Renal cortical epithelial cell (primary cell): ENCODE results near the gene CCR2. TPM values are rescaled to one million over a fixed set of nuclear protein-coding genes. Genes with fewer than 3 reads are reported as not detected.

Source experiments
- DNase-seq: peaks from one replicate; pipeline ENCODE4 v3.0.0-alpha.2; 2011; ENCODE audit warnings: low read depth
- total RNA-seq: library from RNA; depleted of rRNA; stranded (reverse); fragments of >200 nt; gene quantifications from 2 replicates; pipeline ENCODE4 v1.2.3, GENCODE V29; 2014

The CCR2 gene
- total RNA-seq, 1 donor from 2014 or later, result not detected

DNA sequence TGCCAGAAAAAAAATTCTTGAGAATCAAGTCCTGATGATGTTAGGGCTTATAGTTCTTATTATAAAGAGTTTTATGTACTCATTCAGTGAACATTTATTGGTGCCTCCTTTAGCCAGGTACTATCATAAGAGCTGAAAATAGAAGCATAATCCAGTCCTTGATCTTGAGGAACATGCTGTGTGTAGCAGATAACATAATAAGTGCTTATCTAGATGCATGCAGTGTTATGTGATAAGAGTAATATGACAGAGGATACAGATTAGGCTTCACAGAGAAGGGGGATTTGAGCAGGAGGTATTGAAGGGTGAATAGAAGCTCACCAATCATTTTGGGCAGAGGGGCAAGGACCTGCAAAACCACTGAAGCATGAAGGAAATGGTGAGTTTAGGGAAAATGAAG, 1.1 kb downstream of the CCR2 start:
- no peak for DNase-seq

DNA sequence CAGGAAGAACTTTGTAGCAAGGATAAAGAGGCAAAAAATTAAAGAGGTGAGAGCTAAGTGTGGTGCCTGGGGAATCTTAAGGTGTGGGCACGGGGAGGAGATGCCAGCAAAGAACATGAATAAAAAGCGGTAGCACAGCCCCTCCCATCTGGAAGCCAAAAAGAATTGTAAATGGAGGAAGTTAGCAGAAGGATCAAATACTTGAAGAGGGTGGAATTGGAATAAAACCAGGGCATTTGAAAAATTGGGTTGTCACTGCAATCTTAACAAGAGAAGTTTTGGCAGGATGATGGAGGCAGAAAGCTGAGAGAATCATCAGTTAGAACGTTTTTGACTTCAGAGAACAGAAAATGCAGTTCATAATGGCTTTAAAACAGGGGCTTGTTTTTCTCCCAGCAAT, 2.4 kb downstream of the CCR2 start:
- DNase-seq, result no peak

DNA sequence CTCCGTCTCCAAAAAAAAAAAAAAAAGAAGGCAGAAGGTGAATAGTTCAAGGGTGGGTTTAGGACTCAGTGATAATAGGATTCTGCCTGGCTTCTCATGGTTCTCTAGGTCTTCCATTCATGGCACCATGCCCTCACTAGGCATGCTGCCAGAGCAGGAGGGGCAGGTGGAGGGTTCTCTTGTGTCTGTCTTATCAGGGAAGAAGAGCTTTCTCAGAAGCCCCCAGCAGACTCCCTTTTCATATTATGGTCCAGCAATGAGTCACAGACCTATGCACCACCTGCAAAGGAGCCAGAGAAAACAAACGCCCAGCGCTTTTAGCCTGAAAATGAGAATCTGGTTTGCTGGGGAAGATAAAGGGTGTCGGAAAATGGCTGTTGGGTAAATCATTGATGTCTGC, 3.0 kb downstream of the CCR2 start:
- no peak for DNase-seq

DNA sequence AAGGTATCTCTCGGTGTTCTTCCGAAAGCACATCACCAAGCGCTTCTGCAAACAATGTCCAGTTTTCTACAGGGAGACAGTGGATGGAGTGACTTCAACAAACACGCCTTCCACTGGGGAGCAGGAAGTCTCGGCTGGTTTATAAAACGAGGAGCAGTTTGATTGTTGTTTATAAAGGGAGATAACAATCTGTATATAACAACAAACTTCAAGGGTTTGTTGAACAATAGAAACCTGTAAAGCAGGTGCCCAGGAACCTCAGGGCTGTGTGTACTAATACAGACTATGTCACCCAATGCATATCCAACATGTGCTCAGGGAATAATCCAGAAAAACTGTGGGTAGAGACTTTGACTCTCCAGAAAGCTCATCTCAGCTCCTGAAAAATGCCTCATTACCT, 4.6 kb downstream of the CCR2 start:
- DNase-seq, result no peak

DNA sequence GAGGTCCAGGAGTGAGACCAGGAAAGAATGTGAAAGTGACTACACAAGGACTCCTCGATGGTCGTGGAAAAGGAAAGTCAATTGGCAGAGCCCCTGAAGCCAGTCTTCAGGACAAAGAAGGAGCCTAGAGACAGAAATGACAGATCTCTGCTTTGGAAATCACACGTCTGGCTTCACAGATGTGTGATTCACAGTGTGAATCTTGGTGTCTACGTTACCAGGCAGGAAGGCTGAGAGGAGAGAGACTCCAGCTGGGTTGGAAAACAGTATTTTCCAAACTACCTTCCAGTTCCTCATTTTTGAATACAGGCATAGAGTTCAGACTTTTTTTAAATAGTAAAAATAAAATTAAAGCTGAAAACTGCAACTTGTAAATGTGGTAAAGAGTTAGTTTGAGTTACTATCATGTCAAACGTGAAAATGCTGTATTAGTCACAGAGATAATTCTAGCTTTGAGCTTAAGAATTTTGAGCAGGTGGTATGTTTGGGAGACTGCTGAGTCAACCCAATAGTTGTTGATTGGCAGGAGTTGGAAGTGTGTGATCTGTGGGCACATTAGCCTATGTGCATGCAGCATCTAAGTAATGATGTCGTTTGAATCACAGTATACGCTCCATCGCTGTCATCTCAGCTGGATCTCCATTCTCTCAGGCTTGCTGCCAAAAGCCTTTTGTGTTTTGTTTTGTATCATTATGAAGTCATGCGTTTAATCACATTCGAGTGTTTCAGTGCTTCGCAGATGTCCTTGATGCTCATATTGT, 6.0 kb downstream of the CCR2 start:
- peak; percentile 23 for DNase-seq

DNA sequence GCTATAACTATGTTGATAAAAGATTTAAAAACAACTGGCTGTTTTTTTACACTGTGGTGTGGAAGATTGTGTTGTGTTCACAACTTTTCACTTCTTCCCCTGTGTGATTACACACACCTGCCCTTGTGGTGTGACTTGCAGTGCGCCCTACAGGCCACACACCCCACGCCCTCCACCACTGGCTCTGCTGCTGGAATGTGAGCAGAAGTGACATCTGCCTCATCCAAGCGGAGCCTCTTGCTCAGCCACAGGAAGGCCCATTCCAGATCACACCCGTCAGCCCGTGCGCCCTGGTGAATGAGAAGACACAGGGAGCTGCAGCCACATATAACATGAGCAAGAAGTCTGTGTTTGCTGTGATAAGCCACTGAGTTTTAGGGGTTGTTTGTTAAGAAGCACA, 7.0 kb downstream of the CCR2 start:
- DNase-seq, result no peak

DNA sequence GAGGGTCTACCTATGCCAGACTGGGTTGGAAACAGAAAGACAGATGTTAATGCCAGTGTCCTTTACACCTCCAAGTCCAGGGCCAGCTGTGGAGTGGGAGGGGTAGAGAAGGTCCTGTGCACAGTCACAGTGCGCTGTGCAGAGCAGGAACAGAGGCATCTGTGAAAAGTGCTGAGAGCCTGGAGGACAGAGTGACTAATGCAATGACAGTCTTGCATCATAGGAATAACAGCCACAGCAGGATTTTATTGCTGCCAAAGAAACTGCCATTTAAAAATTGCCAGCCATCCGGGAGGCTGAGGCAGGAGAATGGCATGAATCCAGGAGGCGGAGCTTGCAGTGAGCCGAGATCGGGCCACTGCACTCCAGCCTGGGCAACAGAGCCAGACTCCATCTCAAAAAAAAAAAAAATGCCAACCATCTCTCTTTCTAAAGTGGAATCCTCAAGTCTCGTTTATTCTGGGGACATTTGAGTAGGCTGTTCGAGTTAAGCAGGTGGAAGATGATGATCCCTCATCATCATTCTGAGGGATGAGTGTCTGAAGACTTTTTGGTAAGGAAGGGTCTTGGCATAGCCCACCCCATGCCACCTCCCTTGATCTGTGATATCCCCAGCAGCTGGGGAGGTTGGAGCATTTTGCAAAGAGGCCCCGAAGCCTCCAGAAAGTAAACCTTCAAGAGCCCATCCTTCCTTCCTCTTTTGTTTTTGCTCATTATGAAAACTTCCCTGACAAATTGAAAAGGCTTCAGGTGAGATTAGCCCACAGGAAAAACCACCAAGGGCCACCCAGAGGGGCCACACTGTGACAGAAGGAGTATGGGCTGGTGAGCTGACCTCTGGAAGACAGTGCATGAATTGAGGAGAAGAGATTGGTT, 7.7 kb downstream of the CCR2 start:
- DNase-seq, result peak; percentile 53

DNA sequence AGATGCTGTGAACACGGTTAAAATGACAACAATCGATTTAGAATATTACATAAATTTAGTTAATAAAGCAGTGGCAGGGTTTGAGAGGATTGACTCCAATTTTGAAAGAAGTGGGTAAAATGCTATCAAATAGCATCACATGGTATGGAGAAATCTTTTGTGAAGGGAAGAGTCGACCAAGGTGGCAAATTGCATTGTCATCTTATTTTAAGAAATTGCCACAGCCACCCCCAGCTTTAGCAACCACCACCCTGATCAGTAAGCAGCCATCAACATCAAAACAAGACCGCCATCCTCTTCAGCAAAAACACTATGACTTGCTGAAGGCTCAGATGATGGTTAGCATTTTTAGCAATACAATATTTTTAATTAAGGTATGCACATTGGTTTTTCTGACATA, 11.1 kb downstream of the CCR2 start:
- no peak for DNase-seq

DNA sequence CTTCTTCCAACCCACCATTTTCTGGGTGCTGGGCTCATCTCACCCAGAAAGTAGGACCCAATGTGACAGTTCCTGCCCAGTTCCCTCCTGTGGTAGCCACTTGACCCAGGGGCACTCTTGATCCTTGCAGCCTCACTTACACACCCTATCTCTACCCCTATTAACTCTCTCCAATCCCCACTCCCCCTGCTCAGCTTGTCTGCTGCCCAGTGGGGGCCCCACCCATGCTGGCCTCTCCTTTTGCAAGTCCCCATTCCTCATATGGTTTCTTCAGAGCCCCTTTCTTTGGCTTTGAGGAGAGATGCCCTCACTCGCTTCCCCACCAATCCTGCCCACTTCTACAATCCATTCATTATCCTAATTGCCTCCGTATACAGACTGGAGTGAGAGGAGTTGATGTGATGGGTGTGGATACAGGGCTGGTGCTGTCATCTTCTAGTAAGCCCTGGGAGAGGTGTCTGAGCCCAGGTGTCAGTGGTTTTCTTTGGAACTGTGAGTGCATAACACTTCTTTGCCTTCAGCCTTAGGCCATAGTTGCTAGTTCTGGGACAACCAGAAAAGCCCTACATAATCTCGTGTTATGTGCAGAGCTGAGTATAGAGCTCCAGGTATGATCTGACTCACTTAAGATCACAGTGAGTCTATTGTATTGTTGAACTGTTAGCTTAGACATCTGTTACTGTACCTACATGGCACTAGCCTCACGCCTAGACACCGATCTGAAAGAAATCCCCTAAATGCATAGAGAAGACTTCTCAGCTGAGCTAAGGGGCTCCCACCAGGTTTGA, 12.0 kb downstream of the CCR2 start:
- DNase-seq, result no peak

DNA sequence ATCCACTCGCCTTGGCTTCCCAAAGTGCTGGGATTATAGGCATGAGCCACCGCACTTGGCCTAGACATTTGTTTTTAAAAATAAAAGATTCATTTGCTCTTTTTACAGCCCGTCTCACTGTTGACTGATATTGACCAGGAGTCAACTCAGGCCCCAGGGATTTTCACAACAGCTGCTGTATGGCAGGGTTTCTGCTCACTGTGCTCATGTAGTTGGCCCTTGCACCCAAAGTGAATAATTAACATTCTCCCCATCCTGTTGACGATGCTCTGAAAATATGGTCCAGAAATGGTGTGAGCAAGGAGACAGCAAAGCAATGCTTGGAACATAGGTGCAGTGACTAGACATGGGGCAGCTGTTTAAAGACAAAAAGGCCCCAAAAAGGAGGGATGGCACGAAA, 13.9 kb downstream of the CCR2 start:
- no peak for DNase-seq

DNA sequence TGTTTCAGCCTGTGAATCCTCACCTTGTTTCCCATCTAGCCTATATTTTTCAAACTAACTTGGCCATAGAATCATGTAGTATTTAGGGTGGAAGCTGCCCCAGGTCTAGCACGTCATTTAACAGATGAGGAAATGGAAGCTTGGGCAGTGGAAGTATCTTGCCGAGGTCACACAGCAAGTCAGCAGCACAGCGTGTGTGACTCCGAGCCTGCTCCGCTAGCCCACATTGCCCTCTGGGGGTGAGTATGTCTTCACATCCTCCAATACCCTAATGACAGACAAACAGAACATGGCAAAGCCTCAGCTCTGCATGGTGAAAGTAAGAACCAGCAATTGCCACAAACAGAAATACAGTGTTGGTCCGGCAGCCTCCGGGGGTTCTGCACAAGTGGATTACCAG, 14.7 kb downstream of the CCR2 start:
- no peak for DNase-seq

DNA sequence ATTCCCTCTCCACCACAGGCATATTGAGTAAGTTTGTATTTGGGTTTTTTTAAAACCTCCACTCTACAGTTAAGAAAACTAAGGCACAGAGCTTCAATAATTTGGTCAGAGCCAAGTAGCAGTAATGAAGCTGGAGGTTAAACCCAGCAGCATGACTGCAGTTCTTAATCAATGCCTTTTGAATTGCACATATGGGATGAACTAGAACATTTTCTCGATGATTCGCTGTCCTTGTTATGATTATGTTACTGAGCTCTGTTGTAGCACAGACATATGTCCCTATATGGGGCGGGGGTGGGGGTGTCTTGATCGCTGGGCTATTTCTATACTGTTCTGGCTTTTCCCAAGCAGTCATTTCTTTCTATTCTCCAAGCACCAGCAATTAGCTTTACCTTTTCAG, 15.2 kb downstream of the CCR2 start:
- no peak for DNase-seq

DNA sequence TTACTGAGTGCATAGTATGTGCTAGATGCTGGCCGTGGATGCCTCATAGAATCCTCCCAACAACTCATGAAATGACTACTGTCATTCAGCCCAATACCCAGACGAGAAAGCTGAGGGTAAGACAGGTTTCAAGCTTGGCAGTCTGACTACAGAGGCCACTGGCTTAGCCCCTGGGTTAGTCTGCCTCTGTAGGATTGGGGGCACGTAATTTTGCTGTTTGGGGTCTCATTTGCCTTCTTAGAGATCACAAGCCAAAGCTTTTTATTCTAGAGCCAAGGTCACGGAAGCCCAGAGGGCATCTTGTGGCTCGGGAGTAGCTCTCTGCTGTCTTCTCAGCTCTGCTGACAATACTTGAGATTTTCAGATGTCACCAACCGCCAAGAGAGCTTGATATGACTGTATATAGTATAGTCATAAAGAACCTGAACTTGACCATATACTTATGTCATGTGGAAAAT, 15.8 kb downstream of the CCR2 start:
- no peak for DNase-seq

DNA sequence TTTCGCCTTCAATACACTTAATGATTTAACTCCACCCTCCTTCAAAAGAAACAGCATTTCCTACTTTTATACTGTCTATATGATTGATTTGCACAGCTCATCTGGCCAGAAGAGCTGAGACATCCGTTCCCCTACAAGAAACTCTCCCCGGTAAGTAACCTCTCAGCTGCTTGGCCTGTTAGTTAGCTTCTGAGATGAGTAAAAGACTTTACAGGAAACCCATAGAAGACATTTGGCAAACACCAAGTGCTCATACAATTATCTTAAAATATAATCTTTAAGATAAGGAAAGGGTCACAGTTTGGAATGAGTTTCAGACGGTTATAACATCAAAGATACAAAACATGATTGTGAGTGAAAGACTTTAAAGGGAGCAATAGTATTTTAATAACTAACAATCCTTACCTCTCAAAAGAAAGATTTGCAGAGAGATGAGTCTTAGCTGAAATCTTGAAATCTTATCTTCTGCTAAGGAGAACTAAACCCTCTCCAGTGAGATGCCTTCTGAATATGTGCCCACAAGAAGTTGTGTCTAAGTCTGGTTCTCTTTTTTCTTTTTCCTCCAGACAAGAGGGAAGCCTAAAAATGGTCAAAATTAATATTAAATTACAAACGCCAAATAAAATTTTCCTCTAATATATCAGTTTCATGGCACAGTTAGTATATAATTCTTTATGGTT, 17.1 kb downstream of the CCR2 start, which contains the start of gene CCR5:
TSS of gene CCR5 (plus strand) at position 108 of the 680 bp plus-strand sequence. CDS start 1,957 bp downstream, outside the sequence.
- DNase-seq, result no peak

DNA sequence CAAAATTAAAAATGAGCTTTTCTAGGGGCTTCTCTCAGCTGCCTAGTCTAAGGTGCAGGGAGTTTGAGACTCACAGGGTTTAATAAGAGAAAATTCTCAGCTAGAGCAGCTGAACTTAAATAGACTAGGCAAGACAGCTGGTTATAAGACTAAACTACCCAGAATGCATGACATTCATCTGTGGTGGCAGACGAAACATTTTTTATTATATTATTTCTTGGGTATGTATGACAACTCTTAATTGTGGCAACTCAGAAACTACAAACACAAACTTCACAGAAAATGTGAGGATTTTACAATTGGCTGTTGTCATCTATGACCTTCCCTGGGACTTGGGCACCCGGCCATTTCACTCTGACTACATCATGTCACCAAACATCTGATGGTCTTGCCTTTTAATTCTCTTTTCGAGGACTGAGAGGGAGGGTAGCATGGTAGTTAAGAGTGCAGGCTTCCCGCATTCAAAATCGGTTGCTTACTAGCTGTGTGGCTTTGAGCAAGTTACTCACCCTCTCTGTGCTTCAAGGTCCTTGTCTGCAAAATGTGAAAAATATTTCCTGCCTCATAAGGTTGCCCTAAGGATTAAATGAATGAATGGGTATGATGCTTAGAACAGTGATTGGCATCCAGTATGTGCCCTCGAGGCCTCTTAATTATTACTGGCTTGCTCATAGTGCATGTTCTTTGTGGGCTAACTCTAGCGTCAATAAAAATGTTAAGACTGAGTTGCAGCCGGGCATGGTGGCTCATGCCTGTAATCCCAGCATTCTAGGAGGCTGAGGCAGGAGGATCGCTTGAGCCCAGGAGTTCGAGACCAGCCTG, 17.8 kb downstream of the CCR2 start:
- no peak for DNase-seq

DNA sequence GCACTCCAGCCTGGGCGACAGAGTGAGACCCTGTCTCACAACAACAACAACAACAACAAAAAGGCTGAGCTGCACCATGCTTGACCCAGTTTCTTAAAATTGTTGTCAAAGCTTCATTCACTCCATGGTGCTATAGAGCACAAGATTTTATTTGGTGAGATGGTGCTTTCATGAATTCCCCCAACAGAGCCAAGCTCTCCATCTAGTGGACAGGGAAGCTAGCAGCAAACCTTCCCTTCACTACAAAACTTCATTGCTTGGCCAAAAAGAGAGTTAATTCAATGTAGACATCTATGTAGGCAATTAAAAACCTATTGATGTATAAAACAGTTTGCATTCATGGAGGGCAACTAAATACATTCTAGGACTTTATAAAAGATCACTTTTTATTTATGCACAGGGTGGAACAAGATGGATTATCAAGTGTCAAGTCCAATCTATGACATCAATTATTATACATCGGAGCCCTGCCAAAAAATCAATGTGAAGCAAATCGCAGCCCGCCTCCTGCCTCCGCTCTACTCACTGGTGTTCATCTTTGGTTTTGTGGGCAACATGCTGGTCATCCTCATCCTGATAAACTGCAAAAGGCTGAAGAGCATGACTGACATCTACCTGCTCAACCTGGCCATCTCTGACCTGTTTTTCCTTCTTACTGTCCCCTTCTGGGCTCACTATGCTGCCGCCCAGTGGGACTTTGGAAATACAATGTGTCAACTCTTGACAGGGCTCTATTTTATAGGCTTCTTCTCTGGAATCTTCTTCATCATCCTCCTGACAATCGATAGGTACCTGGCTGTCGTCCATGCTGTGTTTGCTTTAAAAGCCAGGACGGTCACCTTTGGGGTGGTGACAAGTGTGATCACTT, 18.8 kb downstream of the CCR2 start:
- DNase-seq, result peak; percentile 21

DNA sequence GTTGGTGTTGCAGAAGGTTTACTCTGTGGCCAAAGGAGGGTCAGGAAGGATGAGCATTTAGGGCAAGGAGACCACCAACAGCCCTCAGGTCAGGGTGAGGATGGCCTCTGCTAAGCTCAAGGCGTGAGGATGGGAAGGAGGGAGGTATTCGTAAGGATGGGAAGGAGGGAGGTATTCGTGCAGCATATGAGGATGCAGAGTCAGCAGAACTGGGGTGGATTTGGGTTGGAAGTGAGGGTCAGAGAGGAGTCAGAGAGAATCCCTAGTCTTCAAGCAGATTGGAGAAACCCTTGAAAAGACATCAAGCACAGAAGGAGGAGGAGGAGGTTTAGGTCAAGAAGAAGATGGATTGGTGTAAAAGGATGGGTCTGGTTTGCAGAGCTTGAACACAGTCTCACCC, 20.8 kb downstream of the CCR2 start:
- DNase-seq, result no peak

DNA sequence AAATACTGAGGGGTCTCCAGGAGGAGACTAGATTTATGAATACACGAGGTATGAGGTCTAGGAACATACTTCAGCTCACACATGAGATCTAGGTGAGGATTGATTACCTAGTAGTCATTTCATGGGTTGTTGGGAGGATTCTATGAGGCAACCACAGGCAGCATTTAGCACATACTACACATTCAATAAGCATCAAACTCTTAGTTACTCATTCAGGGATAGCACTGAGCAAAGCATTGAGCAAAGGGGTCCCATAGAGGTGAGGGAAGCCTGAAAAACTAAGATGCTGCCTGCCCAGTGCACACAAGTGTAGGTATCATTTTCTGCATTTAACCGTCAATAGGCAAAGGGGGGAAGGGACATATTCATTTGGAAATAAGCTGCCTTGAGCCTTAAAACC, 21.3 kb downstream of the CCR2 start:
- no peak for DNase-seq

DNA sequence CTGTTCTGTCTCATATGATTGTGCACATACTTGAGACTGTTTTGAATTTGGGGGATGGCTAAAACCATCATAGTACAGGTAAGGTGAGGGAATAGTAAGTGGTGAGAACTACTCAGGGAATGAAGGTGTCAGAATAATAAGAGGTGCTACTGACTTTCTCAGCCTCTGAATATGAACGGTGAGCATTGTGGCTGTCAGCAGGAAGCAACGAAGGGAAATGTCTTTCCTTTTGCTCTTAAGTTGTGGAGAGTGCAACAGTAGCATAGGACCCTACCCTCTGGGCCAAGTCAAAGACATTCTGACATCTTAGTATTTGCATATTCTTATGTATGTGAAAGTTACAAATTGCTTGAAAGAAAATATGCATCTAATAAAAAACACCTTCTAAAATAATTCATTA, 21.9 kb downstream of the CCR2 start:
- DNase-seq, result no peak
